Esophagus squamous epithelium (tissue), 5 donors: ENCODE measurements around the gene WDR1. TPM values are rescaled to one million over a fixed set of nuclear protein-coding genes. Genes with fewer than 3 reads are reported as not detected.

Experiments
- DNase-seq: peaks from one replicate; lab custom pipeline; 2025; lab: John Stamatoyannopoulos, UW
- H3K27ac ChIP-seq, 4 donors: fragments of 200-600 bp; sonication (generic); one replicate each; pipeline ENCODE4 v1.5.1; 2016 to 2019; ENCODE audit warnings: mild to moderate bottlenecking in 1 of 4
- H3K27me3 ChIP-seq, 4 donors: fragments of 200-600 bp; sonication (generic); 1 replicate in 3 of 4; 2 replicates in 1 of 4; pipeline versions ENCODE4 v1.5.1 to v1.6.0; 2017 to 2021; ENCODE audit warnings: antibody characterized with exemption in 1 of 4
- H3K36me3 ChIP-seq, 3 donors: fragments of 200-600 bp; sonication (generic); one replicate each; pipeline ENCODE4 v1.5.1; 2016 to 2019
- H3K4me1 ChIP-seq, 3 donors: fragments of 200-600 bp; sonication (generic); one replicate each; pipeline ENCODE4 v1.5.1; 2017 to 2019
- H3K4me3 ChIP-seq, 4 donors: fragments of 200-600 bp; sonication (generic); 1 replicate in 3 of 4; 2 replicates in 1 of 4; pipeline ENCODE4 v1.5.1; 2016 to 2019; ENCODE audit warnings: mild to moderate bottlenecking in 2 of 4, moderate library complexity in 1 of 4
- H3K9me3 ChIP-seq, 3 donors: fragments of 200-600 bp; sonication (generic); one replicate each; pipeline ENCODE4 v1.5.1; 2016 to 2019
- POLR2A ChIP-seq, 4 donors: fragments of 450-650 bp; IDR thresholded peaks; one replicate each; pipeline ENCODE4 v1.6.1; 2017; ENCODE audit warnings: antibody characterized with exemption in 4 of 4, mild to moderate bottlenecking in 4 of 4, moderate library complexity in 3 of 4
- WGBS, 2 donors: methylation state at CpG; one replicate each; pipeline ENCODE4 v1.1.5; 2018; 5-methylcytosine and 5-hydroxymethylcytosine counted together
- intact Hi-C: fragments of 100-400 bp; cut with DNase I; formaldehyde crosslinking; loops from one replicate; pipeline ENCODE4 v1.15.0; 2022
- total RNA-seq, 4 donors: library from RNA; depleted of rRNA; stranded (reverse); fragments of >200 nt; gene quantifications; one replicate each; pipeline ENCODE4 v1.1.0, GENCODE V29; 2016
- TF ChIP-seq, protein P1 (sequence below), 6 experiments: fragments of 450-650 bp in 4 of 6; fragments of 200-600 bp in 2 of 6; sonication (generic) in 2 of 6; IDR thresholded peaks; one replicate each; pipeline ENCODE4 v1.5.1; 2016 to 2019; ENCODE audit warnings: antibody characterized with exemption in 6 of 6, mild to moderate bottlenecking in 4 of 6, moderate library complexity in 4 of 6
- donor health status: DM: yes; HTN: yes; CAD: no.

WDR1 gene
- total RNA-seq, 4 donors from 2014 or later = 131 to 203 (median 171) TPM

- Histone ChIP-seq H3K36me3 (peaks cover 40 to 98% (median 41%) of the 10 kb centered on the region in 3 donors), H3K27me3 (no peaks in the 10 kb centered on the region), H3K4me3 (no peak overlapping the region), H3K27ac (peak overlapping the region in 3 of 4 donors; percentile 1 to 84 (median 46)), H3K9me3 (no peaks in the 10 kb centered on the region), H3K4me1 (peaks cover 76 to 100% (median 91%) of the 10 kb centered on the region in 3 donors)
- WGBS, 2 donors = 23 to 65% methylated on average over 2 to 5 of the region's 12 CpGs
- TF ChIP-seq, protein P1, sequence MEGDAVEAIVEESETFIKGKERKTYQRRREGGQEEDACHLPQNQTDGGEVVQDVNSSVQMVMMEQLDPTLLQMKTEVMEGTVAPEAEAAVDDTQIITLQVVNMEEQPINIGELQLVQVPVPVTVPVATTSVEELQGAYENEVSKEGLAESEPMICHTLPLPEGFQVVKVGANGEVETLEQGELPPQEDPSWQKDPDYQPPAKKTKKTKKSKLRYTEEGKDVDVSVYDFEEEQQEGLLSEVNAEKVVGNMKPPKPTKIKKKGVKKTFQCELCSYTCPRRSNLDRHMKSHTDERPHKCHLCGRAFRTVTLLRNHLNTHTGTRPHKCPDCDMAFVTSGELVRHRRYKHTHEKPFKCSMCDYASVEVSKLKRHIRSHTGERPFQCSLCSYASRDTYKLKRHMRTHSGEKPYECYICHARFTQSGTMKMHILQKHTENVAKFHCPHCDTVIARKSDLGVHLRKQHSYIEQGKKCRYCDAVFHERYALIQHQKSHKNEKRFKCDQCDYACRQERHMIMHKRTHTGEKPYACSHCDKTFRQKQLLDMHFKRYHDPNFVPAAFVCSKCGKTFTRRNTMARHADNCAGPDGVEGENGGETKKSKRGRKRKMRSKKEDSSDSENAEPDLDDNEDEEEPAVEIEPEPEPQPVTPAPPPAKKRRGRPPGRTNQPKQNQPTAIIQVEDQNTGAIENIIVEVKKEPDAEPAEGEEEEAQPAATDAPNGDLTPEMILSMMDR (IDR thresholded peaks at IDR 0.05) = no peak
- no peak for TF ChIP-seq POLR2A (IDR thresholded peaks at IDR 0.05)
- DNase-seq = no peak
- intact Hi-C loops = no loop called here
Observed at GRCh38 chr4:10098780-10099160, 17.8 kb downstream of the WDR1 start.

DNA sequence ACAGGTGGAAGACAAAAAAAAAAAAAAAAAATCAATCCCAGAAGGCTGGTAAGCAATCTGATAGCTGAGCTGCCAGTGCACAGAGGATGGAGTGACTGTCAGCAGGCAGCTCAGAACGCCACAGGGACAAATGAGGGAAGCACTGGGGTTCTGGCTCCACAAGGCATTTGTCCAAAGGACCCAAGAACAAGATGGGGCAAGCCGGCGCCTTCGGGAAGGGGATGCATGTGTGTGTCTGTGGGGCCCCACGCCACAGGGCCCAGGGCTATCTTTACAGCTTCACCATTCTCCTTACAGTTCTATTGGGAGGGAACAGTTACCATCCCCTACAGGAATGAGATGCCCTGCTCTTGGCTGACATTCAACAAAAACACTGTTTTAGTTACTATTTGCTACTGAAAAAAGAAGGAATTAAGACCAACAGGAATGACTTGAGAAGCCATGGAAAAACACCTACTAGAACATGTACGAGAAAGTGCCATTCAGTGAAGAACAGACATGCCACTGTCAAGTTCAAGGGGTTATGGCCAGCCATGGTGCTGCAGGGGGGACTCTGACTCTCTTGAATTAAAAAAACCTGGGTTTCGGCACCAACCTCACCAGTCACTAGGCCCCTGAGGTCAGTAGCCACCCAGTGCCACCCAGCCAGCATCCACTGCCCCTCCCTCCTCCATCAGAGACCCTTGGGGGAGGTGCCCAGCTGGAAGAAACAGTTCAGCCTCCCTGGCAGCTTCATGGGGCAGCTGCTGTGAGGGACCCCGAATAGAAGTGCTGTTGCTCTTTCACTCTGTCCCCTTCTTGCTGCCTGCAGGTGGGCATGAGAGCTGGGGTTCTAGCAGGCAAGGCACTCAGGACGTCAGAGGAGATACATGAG is 18.5 kb downstream of the WDR1 start:
- no peak for DNase-seq
- Histone ChIP-seq H3K27me3 (no peaks in the 10 kb centered on the region), H3K4me1 (peaks cover 76 to 100% (median 91%) of the 10 kb centered on the region in 3 donors), H3K36me3 (peaks cover 41 to 98% (median 44%) of the 10 kb centered on the region in 3 donors), H3K4me3 (no peak overlapping the region), H3K27ac (peak overlapping the region in 3 of 4 donors; percentile 1 to 84 (median 82)), H3K9me3 (no peaks in the 10 kb centered on the region)
- intact Hi-C loops = no loop called here
- no peak for TF ChIP-seq POLR2A (IDR thresholded peaks at IDR 0.05)
- TF ChIP-seq, protein P1 (IDR thresholded peaks at IDR 0.05) = no peak
- 67 to 76% methylated on average over 6 to 7 of the region's 9 CpGs for WGBS, 2 donors

- 32 to 44% methylated on average over 8 to 9 of the region's 9 CpGs for WGBS, 2 donors
- H3K4me3 ChIP-seq = no peak overlapping the region
- peaks cover 53 to 98% (median 53%) of the 10 kb centered on the region in 3 donors for H3K36me3 ChIP-seq
- TF ChIP-seq POLR2A (IDR thresholded peaks at IDR 0.05) = no peak
- TF ChIP-seq, protein P1 (IDR thresholded peaks at IDR 0.05) = no peak
- H3K4me1 ChIP-seq = peaks cover 71 to 100% (median 92%) of the 10 kb centered on the region in 3 donors
- DNase-seq = no peak
- intact Hi-C loops = no loop called here
- no peaks in the 10 kb centered on the region for H3K27me3 ChIP-seq
- no peaks in the 10 kb centered on the region for H3K9me3 ChIP-seq
- H3K27ac ChIP-seq = peak overlapping the region; percentile 63 to 91 (median 83)
Observed at GRCh38 chr4:10096978-10097335, 19.6 kb downstream of the WDR1 start.

DNA sequence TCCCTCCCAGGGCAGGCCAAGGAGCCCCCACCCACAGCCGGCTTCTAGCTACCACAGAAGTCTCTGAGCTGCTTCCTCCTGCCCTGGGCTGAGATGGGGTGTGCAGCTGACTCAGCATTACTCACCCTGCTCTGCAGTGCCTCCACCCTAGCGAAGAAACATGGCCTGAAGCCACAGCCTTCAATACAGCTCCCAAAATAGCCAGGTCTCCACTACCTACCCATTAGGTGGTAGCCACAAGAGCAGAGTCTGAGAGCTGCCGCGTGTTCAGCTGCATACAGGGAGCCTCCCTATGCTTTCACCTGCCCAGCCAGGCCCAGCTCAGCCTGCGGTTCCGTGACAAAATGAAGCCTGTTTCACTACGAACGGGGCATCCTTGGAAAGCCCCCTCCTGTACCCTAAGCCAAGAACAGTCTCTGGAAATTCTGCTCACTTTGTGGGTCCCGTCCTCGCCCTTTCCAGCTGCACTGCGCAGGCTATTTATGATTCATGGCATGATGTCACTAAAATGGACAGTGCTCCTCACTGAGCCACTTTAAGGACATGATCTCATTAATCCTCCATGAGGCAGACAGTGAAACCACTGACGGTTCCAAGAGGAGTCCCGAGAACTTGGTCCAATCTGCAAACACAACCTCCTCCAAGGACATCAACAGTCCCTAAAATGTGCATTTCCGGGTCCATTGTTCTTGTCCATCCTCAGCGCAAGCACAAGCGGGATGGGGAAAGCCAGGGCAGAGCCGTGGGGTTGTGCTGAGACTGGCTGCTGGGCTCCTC is 20.2 kb downstream of the WDR1 start:
- peaks cover 59 to 100% (median 59%) of the 10 kb centered on the region in 3 donors for H3K36me3 ChIP-seq
- 6 to 9% methylated on average over 10 of the region's 17 CpGs for WGBS, 2 donors
- H3K9me3 ChIP-seq = no peaks in the 10 kb centered on the region
- TF ChIP-seq, protein P1 (IDR thresholded peaks at IDR 0.05) = no peak
- TF ChIP-seq POLR2A (IDR thresholded peaks at IDR 0.05) = no peak
- peak overlapping the region; percentile 63 to 91 (median 83) for H3K27ac ChIP-seq
- H3K4me3 ChIP-seq = no peak overlapping the region
- intact Hi-C loops = no loop called here
- no peak for DNase-seq
- no peaks in the 10 kb centered on the region for H3K27me3 ChIP-seq
- H3K4me1 ChIP-seq = peaks cover 65 to 98% (median 87%) of the 10 kb centered on the region in 3 donors
